ENCODE data around the gene PCDH15.

PCDH15 gene

GRCh38 chr10:53840653-53841052 lies 960.4 kb downstream of the PCDH15 start:
- DNase-seq: no peak

DNA sequence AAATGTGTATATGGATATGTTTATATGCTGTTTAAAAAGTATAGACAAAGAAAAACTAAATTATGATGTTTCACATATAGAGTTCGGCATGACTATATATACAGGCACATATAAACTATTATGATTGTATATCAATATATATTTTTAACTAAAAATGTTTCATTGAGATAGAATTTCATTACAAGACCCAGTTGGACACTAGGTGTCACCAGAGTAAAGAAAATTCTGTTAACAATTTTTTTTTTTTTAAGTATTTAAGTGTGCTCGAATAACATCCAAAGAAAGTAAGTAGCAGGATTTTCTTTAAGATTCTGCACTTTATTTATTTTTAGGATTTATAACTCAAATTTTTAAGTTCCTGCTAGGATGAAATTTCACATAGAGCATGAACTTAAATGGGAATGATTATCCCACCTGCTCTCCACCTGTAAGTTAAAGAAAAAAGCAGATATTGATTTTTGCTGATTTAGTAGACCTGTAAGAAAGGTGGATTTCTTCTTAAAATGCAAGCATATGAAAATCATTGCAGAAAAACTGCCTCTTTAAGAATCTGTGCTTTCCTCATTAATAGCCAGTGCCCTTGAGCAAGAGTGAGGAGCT lies 961.5 kb downstream of the PCDH15 start:
- peak in 1 of 5 experiments; percentile 2 for DNase-seq

- DNase-seq: no peak
These were observed 964.4 kb downstream of the PCDH15 start for GRCh38 chr10:53836638-53837037.

DNA sequence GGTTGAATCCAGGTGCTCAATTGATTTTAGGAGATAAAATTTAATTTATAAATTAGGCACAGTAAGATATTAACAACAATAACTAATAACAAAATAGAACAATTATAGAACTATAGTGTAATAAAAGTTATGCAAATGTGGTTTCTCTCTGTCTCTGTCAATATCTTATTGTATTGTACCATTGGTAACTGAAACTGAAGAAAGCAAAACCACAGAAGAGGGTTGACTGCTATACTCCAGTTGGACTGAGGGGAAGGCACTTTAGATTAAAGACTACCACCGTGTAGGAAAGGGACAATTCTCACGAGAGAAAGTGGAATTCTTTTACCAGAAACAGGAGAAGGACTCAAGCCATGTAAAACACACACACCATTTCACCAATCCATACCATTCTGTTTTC lies 967.1 kb downstream of the PCDH15 start:
- DNase-seq: no peak

- no peak for DNase-seq
These were observed 973.8 kb downstream of the PCDH15 start for GRCh38 chr10:53827261-53827660.

DNA sequence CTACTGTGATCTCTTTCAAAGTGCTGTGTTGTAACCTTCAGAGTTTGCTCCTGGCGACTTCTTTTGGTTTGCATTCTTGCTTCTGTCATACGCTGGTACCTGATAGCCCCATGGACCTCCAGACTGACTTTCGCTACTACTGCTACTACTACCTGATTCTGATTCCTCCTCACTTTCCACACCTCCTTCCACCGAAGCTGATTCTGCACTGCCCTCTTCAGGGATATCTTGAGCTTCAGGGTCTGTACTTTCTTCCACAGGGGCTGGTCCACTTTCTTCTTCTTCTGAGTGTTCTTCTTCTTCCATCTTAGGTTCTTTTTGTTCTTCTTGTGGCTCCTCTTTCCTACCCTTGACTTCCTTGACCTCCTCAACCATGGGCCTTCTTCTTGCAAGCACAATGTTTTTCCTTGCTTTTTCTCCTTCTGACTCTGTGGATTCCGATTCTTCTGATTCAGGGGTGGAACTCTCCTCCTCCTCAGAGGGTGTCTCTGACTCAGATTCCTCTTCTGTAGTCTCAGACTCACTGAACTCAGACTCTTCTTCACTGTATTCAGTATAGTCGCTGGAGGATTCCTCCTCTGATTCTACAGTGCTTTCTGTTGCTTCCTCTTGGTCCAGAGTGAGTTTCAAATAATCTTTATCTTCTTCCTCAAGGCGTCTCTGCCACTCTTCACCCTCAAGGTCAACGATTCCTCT lies 992.2 kb downstream of the PCDH15 start:
- DNase-seq: no peak

- DNase-seq: no peak
These were observed 1014.7 kb downstream of the PCDH15 start for GRCh38 chr10:53786236-53786900.

DNA sequence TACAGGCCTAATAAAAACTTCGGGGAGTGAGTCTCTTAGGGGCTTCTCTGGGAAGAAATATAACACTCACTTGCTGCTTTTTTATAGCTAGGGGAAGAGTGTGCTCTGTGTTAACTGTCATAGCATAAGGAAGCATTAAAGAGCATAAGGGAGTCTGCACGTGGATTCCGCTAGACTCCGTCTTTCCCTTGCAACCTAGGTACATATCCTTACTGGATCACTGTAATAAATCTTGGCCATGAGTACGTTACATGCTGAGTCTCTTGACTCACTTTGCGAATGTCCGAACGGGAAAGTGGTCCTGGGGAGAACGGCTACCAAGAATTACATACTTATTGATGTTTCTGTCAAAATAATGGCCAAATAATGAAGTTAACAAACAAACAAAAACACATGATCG lies 1029.3 kb downstream of the PCDH15 start:
- DNase-seq: no peak

- DNase-seq: no peak
These were observed 1030.1 kb downstream of the PCDH15 start for GRCh38 chr10:53770903-53771302.

- DNase-seq: no peak
These were observed 1035.7 kb downstream of the PCDH15 start for GRCh38 chr10:53765311-53765710.

GRCh38 chr10:53754596-53755250 lies 1046.3 kb downstream of the PCDH15 start:
- DNase-seq: no peak

Measured in T-helper 2 cell (primary cell).